RWPE2 (cell line): ENCODE data around the gene RBM39.
"Not testable (repeated sequence)": the region's sequence is repeated elsewhere in the genome, so short reads cannot be mapped to it uniquely, and the experiment has no call there.

Experiments used
- ATAC-seq: fragments of 200-7000 bp; cut with Tn5 transposase; 3 replicates; pipeline ENCODE4 v1.9.1; 2021; ENCODE audit warnings: low read depth
- DNase-seq: peaks from one replicate; pipeline ENCODE4 v3.0.0-alpha.2; 2020; ENCODE audit warnings: low spot score
- H3K27ac ChIP-seq: fragments of 450-650 bp; 2 replicates; pipeline ENCODE4 v1.5.1; 2017; ENCODE audit warnings: mild to moderate bottlenecking; ENCODE audit not compliant: poor library complexity, severe bottlenecking
- H3K27me3 ChIP-seq: fragments of 250-450 bp; sonication (Bioruptor Pico); 2 replicates; pipeline ENCODE4 v1.5.1; 2021; ENCODE audit warnings: mild to moderate bottlenecking, moderate library complexity; ENCODE audit not compliant: insufficient read depth, poor library complexity, severe bottlenecking
- H3K36me3 ChIP-seq: fragments of 250-450 bp; sonication (Bioruptor Pico); 2 replicates; pipeline ENCODE4 v1.5.1; 2020; ENCODE audit warnings: low read depth, mild to moderate bottlenecking, moderate library complexity
- H3K4me1 ChIP-seq: fragments of 250-450 bp; sonication (Bioruptor Pico); 2 replicates; pipeline ENCODE4 v1.5.1; 2021; ENCODE audit warnings: mild to moderate bottlenecking, moderate library complexity; ENCODE audit not compliant: insufficient read depth, poor library complexity, severe bottlenecking
- H3K4me3 ChIP-seq: fragments of 250-450 bp; sonication (Bioruptor Pico); 2 replicates; pipeline ENCODE4 v1.5.1; 2021; ENCODE audit warnings: mild to moderate bottlenecking, moderate library complexity; ENCODE audit not compliant: severe bottlenecking
- H3K9me3 ChIP-seq: fragments of 250-450 bp; sonication (Bioruptor Pico); 2 replicates; pipeline ENCODE4 v1.5.1; 2021; ENCODE audit warnings: mild to moderate bottlenecking, moderate library complexity; ENCODE audit not compliant: severe bottlenecking
- CTCF ChIP-seq: fragments of 450-650 bp; IDR thresholded peaks from one replicate; pipeline ENCODE4 v1.5.1; 2017; ENCODE audit warnings: mild to moderate bottlenecking, moderate library complexity; ENCODE audit not compliant: poor library complexity, severe bottlenecking

RBM39 gene

GRCh38 chr20:35726842-35727711 lies 15.0 kb downstream of the RBM39 start:
- H3K4me3 ChIP-seq: no peak overlapping the region
- no peak for ATAC-seq
- no peak for TF ChIP-seq CTCF
- peaks cover 100% of the 10 kb centered on the region for H3K36me3 ChIP-seq
- no peaks in the 10 kb centered on the region for H3K27me3 ChIP-seq
- H3K9me3 ChIP-seq: no peaks in the 10 kb centered on the region
- no peak overlapping the region for H3K27ac ChIP-seq
- no peak for DNase-seq
- peaks cover 10% of the 10 kb centered on the region for H3K4me1 ChIP-seq

- no peak for ATAC-seq
- no peak for DNase-seq
- no peaks in the 10 kb centered on the region for H3K27me3 ChIP-seq
- no peaks in the 10 kb centered on the region for H3K9me3 ChIP-seq
- H3K36me3 ChIP-seq: peaks cover 100% of the 10 kb centered on the region
- TF ChIP-seq CTCF: no peak
- no peaks in the 10 kb centered on the region for H3K4me1 ChIP-seq
- H3K27ac ChIP-seq: no peak overlapping the region
- H3K4me3 ChIP-seq: no peak overlapping the region
Observed at GRCh38 chr20:35724321-35725230, 17.5 kb downstream of the RBM39 start.

DNA sequence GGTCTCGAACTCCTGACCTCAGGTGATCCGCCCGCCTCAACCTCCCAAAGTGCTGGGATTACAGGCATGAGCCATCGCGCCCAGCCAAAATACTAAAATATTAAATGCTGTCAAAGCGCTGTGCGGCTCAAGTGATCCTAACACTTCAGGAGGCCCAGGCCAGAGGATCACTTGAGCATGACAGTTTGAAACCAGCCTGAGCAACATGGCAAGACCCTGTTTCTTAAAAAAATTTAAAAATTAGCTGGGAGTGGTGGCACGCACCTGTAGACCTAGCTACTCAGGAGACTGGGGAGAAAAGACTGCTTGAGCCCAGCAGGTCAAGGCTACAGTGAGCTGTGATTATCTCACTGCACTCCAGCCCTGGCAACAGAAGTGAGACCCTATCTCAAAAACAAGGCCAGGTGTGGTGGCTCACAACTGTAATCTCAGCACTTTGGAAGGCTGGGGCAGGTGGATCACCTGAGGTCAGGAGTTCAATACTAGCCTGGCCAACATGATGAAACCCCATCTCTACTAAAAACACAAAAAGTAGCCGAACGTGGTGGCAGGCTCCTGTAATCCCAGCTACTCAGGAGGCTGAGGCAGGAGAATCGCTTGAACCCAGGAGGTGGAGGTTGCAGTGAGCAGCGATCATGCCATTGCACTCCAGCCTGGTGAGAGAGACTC lies 18.3 kb downstream of the RBM39 start:
- not testable (repeated sequence) for ATAC-seq, H3K9me3 ChIP-seq
- H3K36me3 ChIP-seq: peaks cover 100% of the 10 kb centered on the region

DNA sequence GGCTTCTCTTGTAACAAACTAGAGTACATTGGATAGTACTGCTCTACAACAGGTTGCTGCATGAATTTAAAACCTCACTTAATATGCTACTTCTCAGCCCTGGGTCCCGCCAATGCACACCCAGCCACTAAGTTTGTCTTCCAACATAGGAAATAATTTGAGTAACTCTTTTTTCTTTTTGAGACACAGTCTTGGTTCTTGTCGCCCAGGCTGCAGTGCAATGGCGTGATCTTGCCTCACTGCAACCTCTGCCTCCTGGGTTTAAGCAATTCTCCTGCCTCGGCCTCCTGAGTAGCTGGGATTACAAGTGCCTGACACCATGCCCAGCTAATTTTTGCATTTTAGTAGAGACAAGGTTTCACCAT lies 18.8 kb downstream of the RBM39 start:
- peaks cover 100% of the 10 kb centered on the region for H3K36me3 ChIP-seq
- H3K27ac ChIP-seq, H3K4me1 ChIP-seq, DNase-seq, H3K4me3 ChIP-seq, ATAC-seq, H3K27me3 ChIP-seq, H3K9me3 ChIP-seq: not testable (repeated sequence)

More for the DNA sequence above, 18.3 kb downstream of the RBM39 start:
- H3K27me3 ChIP-seq, H3K4me1 ChIP-seq, H3K27ac ChIP-seq, H3K4me3 ChIP-seq, DNase-seq: not testable (repeated sequence)

- Histone ChIP-seq H3K4me1 (no peaks in the 10 kb centered on the region), H3K27me3 (no peaks in the 10 kb centered on the region), H3K27ac (no peak overlapping the region), H3K4me3 (no peak overlapping the region), H3K9me3 (no peaks in the 10 kb centered on the region), H3K36me3 (peaks cover 100% of the 10 kb centered on the region)
- no peak for TF ChIP-seq CTCF
- no peak for DNase-seq
- no peak for ATAC-seq
Observed at GRCh38 chr20:35721621-35722020, 20.4 kb downstream of the RBM39 start.
